HCT116 (cell line): ENCODE data around the gene PRKG1.

Source experiments
- ATF3 ChIP-seq: IDR thresholded peaks from 2 replicates; pipeline ENCODE4 v1.6.1; 2012
- CTCF ChIP-seq, 3 experiments: fragments of 200-600 bp in 1 of 3; sonication (generic) in 1 of 3; IDR thresholded peaks in 2 of 3; conservative IDR thresholded peaks in 1 of 3; 2 replicates each; pipeline ENCODE4 v1.5.1; 2012 to 2017; ENCODE audit warnings: low read depth in 2 of 3, low read length in 2 of 3, antibody characterized with exemption in 1 of 3, borderline replicate concordance in 1 of 3, control low read depth in 1 of 3, mild to moderate bottlenecking in 1 of 3, mixed read lengths in 1 of 3, mixed run types in 1 of 3, moderate library complexity in 1 of 3; ENCODE audit not compliant: insufficient read depth in 1 of 3
- ELF1 ChIP-seq: IDR thresholded peaks from 2 replicates; pipeline ENCODE4 v1.6.1; 2012; ENCODE audit warnings: low read depth, borderline replicate concordance
- EZH2 ChIP-seq: fragments of 200-600 bp; sonication (generic); IDR thresholded peaks from 2 replicates; pipeline ENCODE4 v1.6.1; 2017; ENCODE audit warnings: antibody characterized with exemption, mixed run types
- JUND ChIP-seq: IDR thresholded peaks from 2 replicates; pipeline ENCODE4 v1.6.1; 2012
- MAX ChIP-seq: IDR thresholded peaks from 2 replicates; pipeline ENCODE4 v1.6.1; 2012
- POLR2A ChIP-seq: IDR thresholded peaks from 2 replicates; pipeline ENCODE4 v1.7.0; 2011; ENCODE audit warnings: borderline replicate concordance; ENCODE audit not compliant: insufficient read depth, insufficient read length; ENCODE audit errors: extremely low read depth
- POLR2AphosphoS5 ChIP-seq: IDR thresholded peaks from 2 replicates; pipeline ENCODE4 v1.6.1; 2011; ENCODE audit warnings: mild to moderate bottlenecking, low read depth, low read length, moderate library complexity
- SRF ChIP-seq: IDR thresholded peaks from 2 replicates; pipeline ENCODE4 v1.6.1; 2012; ENCODE audit warnings: low read depth
- TCF7L2 ChIP-seq: IDR thresholded peaks from 2 replicates; pipeline ENCODE4 v1.7.0; 2011; ENCODE audit warnings: borderline replicate concordance, inconsistent platforms; ENCODE audit not compliant: insufficient read depth, insufficient read length; ENCODE audit errors: extremely low read depth
- YY1 ChIP-seq: IDR thresholded peaks from 2 replicates; pipeline ENCODE4 v1.6.1; 2011; ENCODE audit warnings: low read length, low read depth, moderate library complexity, mild to moderate bottlenecking; ENCODE audit not compliant: insufficient replicate concordance; ENCODE audit errors: extremely low read depth
- ZNF274 ChIP-seq: fragments of 200-500 bp; sonication (Bioruptor generic); IDR thresholded peaks from 2 replicates; pipeline ENCODE4 v1.6.1; 2014; ENCODE audit warnings: mild to moderate bottlenecking, low read depth, low read length, inconsistent platforms

- TF ChIP-seq MAX (no peak), CTCF (IDR thresholded peaks at IDR 0.05 in 2 of 3, conservative IDR thresholded peaks at IDR 0.05 in 1 of 3; ENCODE audit: borderline replicate concordance in 1 of 3, insufficient read depth in 1 of 3, low read depth in 2 of 3, low read length in 2 of 3) (no peak), ATF3 (no peak), ZNF274 (no peak), POLR2AphosphoS5 (no peak), JUND (no peak), EZH2 (no peak), ELF1 (no peak), POLR2A (no peak), YY1 (no peak), TCF7L2 (no peak), SRF (no peak)
Measured at GRCh38 chr10:52250510-52250909, 1176.2 kb downstream of the PRKG1 start.
